Measurements from ENCODE around the gene FITM2. TPM values are rescaled to one million over a fixed set of nuclear protein-coding genes. Genes with fewer than 3 reads are reported as not detected.

Gene FITM2
- total RNA-seq, 1 donor from 2014 or later, result 5.5 TPM

DNA sequence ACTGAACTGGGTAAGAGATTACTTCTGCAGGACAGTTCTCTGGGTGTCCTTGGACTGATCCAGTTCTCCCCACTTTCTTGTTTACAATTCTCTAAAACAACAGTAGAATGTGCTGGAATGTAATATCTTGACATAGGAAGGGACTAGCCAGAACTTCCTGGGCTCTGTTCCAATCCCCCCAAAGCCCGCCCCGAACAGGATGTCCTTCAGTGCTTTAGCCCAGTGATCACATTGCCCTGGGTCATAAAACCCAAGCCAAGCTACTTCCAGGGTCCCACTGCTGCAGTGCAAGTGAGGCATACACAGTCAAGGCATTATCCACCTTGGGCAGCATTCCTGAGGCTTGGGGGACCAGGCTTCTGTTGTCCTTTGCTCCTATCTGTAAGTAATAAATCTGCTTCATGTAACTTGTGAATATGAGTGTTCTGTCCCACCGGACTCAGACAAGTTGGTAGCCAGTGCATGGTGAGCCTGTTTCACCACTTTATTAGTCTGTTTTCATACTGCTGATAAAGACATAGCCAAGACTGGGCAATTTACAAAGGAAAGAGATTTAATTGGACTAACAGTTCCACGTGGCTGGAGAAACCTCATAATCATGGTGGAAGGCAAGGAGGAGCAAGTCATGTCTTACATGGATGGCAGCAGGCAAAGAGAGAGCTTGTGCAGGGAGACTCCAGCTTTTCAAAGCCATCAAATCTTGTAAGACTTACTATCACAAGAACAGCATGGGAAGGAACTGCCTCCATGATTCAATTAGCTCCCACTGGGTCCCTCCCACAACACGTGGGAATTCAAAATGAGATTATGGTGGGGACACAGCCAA is 23.5 kb downstream of the FITM2 start:
- no peak overlapping the region for H3K4me3 ChIP-seq (ENCODE audit: low read depth, low read length)
- TF ChIP-seq, protein P1, sequence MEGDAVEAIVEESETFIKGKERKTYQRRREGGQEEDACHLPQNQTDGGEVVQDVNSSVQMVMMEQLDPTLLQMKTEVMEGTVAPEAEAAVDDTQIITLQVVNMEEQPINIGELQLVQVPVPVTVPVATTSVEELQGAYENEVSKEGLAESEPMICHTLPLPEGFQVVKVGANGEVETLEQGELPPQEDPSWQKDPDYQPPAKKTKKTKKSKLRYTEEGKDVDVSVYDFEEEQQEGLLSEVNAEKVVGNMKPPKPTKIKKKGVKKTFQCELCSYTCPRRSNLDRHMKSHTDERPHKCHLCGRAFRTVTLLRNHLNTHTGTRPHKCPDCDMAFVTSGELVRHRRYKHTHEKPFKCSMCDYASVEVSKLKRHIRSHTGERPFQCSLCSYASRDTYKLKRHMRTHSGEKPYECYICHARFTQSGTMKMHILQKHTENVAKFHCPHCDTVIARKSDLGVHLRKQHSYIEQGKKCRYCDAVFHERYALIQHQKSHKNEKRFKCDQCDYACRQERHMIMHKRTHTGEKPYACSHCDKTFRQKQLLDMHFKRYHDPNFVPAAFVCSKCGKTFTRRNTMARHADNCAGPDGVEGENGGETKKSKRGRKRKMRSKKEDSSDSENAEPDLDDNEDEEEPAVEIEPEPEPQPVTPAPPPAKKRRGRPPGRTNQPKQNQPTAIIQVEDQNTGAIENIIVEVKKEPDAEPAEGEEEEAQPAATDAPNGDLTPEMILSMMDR (IDR thresholded peaks at IDR 0.05; ENCODE audit: insufficient read depth, low read length, poor library complexity, severe bottlenecking), result no peak
- no peaks in the 10 kb centered on the region for H3K27me3 ChIP-seq (ENCODE audit: control insufficient read depth, insufficient read depth, low read length)
- no peaks in the 10 kb centered on the region for H3K36me3 ChIP-seq (ENCODE audit: control insufficient read depth, insufficient read depth, low read length)
- DNase-seq (ENCODE audit: low read depth), result no peak

DNA sequence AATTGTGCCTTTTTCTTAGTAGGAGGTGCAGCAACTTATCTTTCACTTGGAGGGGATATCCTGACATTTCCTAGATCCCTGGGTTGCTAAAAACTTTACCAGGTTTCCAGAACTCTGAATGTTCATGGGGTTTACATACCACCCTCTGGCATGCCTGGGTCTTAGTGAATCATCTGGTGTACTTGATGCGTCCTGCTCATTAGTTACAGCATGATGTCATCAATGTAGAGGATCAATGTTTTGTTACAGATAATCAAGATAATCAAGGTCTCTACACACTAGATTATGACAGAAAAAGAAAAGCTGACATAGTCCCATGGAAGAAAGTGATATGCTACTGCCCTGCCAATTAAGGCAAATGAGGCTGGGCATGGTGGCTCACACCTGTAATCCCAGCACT is 27.0 kb downstream of the FITM2 start:
- H3K36me3 ChIP-seq (ENCODE audit: control insufficient read depth, insufficient read depth, low read length), result no peaks in the 10 kb centered on the region
- DNase-seq (ENCODE audit: low read depth), result no peak
- no peaks in the 10 kb centered on the region for H3K27me3 ChIP-seq (ENCODE audit: control insufficient read depth, insufficient read depth, low read length)
- no peak overlapping the region for H3K4me3 ChIP-seq (ENCODE audit: low read depth, low read length)
- TF ChIP-seq, protein P1 (IDR thresholded peaks at IDR 0.05; ENCODE audit: insufficient read depth, low read length, poor library complexity, severe bottlenecking), result no peak

DNA sequence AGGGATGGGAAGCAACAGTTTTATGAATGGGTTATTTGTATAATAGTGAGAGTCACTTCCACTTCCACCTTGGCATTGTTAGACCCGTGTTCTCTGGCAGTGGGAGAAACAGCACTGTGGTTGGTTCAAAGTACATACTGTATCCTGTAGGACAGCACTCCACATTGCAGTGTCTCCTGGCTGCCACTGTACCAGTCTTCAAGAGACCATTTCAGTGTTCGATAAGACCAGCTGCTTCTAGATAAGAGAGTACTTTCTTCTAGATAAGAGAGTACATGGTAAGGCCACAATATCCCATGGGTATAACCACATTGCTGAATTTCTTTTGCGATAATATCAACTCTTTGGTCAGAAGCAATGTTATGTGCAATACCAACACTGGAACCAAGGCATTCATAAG is 28.8 kb downstream of the FITM2 start:
- Histone ChIP-seq H3K36me3 (ENCODE audit: control insufficient read depth, insufficient read depth, low read length) (no peaks in the 10 kb centered on the region), H3K27me3 (ENCODE audit: control insufficient read depth, insufficient read depth, low read length) (no peaks in the 10 kb centered on the region), H3K4me3 (ENCODE audit: low read depth, low read length) (no peak overlapping the region)
- no peak for DNase-seq (ENCODE audit: low read depth)
- TF ChIP-seq, protein P1 (IDR thresholded peaks at IDR 0.05; ENCODE audit: insufficient read depth, low read length, poor library complexity, severe bottlenecking), result no peak

DNA sequence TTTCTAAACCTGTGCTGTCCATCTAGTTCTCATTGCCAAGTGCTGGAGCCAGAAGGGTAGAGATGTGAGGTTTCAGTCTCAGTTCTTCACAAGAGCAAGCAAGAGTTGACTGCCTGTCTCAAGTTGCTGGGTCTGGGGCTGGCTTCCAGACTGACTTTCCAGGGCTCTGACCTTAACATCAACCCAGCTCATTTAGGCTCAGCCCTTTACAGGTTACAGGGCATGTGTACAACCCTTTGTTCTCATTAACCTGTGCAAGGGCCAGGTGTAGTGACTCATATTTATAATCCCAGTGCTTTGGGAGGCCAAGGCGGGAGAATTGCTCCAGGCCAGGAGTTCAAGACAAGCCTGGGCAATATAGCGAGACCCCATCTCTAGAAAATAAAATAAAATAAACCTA is 30.6 kb downstream of the FITM2 start:
- H3K4me3 ChIP-seq (ENCODE audit: low read depth, low read length), result no peak overlapping the region
- H3K36me3 ChIP-seq (ENCODE audit: control insufficient read depth, insufficient read depth, low read length), result no peaks in the 10 kb centered on the region
- no peaks in the 10 kb centered on the region for H3K27me3 ChIP-seq (ENCODE audit: control insufficient read depth, insufficient read depth, low read length)
- DNase-seq (ENCODE audit: low read depth), result no peak
- TF ChIP-seq, protein P1 (IDR thresholded peaks at IDR 0.05; ENCODE audit: insufficient read depth, low read length, poor library complexity, severe bottlenecking), result no peak

- Histone ChIP-seq H3K4me3 (ENCODE audit: low read depth, low read length) (no peak overlapping the region), H3K36me3 (ENCODE audit: control insufficient read depth, insufficient read depth, low read length) (no peaks in the 10 kb centered on the region), H3K27me3 (ENCODE audit: control insufficient read depth, insufficient read depth, low read length) (no peaks in the 10 kb centered on the region)
- DNase-seq (ENCODE audit: low read depth), result no peak
- TF ChIP-seq, protein P1 (IDR thresholded peaks at IDR 0.05; ENCODE audit: insufficient read depth, low read length, poor library complexity, severe bottlenecking), result no peak
These were observed 31.8 kb downstream of the FITM2 start for GRCh38 chr20:44279228-44279627.

All from kidney epithelial cell (primary cell).